H9 (cell line): ENCODE results near the gene FAM171A1. TPM values are rescaled to one million over a fixed set of nuclear protein-coding genes. Genes with fewer than 3 reads are reported as not detected.

Experiments used
- DNase-seq: peaks from one replicate; pipeline ENCODE4 v3.0.0-alpha.2; 2017
- H2AFZ ChIP-seq: one replicate; pipeline ENCODE4 v1.6.1; 2013; ENCODE audit warnings: mild to moderate bottlenecking, low read length, control low read depth, moderate library complexity
- H2AK5ac ChIP-seq: 2 replicates; pipeline ENCODE4 v1.6.1; 2013; ENCODE audit warnings: low read length, control low read depth, mixed read lengths; ENCODE audit not compliant: insufficient read length
- H2BK120ac ChIP-seq: one replicate; pipeline ENCODE4 v1.6.1; 2013; ENCODE audit warnings: low read depth, mild to moderate bottlenecking, low read length, control low read depth, inconsistent platforms; ENCODE audit not compliant: poor library complexity, severe bottlenecking
- H2BK12ac ChIP-seq: 2 replicates; pipeline ENCODE4 v1.6.1; 2013; ENCODE audit warnings: low read length, control low read depth, mixed read lengths, low read depth; ENCODE audit not compliant: insufficient read length
- H2BK15ac ChIP-seq: 2 replicates; pipeline ENCODE4 v1.6.1; 2013; ENCODE audit warnings: low read depth, low read length, control low read depth
- H2BK20ac ChIP-seq: one replicate; pipeline ENCODE4 v1.6.1; 2013; ENCODE audit warnings: low read depth, mild to moderate bottlenecking, low read length, control low read depth, inconsistent platforms; ENCODE audit not compliant: poor library complexity, severe bottlenecking
- H2BK5ac ChIP-seq: 2 replicates; pipeline ENCODE4 v1.6.1; 2013; ENCODE audit warnings: low read length, control low read depth, mixed read lengths; ENCODE audit not compliant: insufficient read length
- H3K14ac ChIP-seq: 2 replicates; pipeline ENCODE4 v1.6.1; 2013; ENCODE audit warnings: low read length, control low read depth; ENCODE audit not compliant: insufficient read depth
- H3K18ac ChIP-seq: 2 replicates; pipeline ENCODE4 v1.6.1; 2013; ENCODE audit warnings: low read depth, mild to moderate bottlenecking, mixed read lengths, low read length, control low read depth; ENCODE audit not compliant: insufficient read length
- H3K23ac ChIP-seq: 2 replicates; pipeline ENCODE4 v1.6.1; 2013; ENCODE audit warnings: low read length, control low read depth, mixed read lengths, low read depth; ENCODE audit not compliant: insufficient read length
- H3K23me2 ChIP-seq: 2 replicates; pipeline ENCODE4 v1.6.1; 2013; ENCODE audit warnings: low read depth, mild to moderate bottlenecking, mixed read lengths, low read length, control low read depth; ENCODE audit not compliant: insufficient read length, poor library complexity, severe bottlenecking
- H3K27ac ChIP-seq: 2 replicates; pipeline ENCODE4 v1.5.1; 2013; ENCODE audit warnings: low read length, control low read depth, mixed read lengths, low read depth; ENCODE audit not compliant: insufficient read length
- H3K27me3 ChIP-seq: 2 replicates; pipeline ENCODE4 v1.6.1; 2013; ENCODE audit warnings: low read length, control low read depth, inconsistent platforms; ENCODE audit not compliant: insufficient read depth
- H3K4ac ChIP-seq: 2 replicates; pipeline ENCODE4 v1.6.1; 2013; ENCODE audit warnings: low read depth, mild to moderate bottlenecking, control low read depth, inconsistent platforms, low read length, moderate library complexity
- H3K4me1 ChIP-seq: 2 replicates; pipeline ENCODE4 v1.6.1; 2013; ENCODE audit warnings: low read length, control low read depth, inconsistent platforms; ENCODE audit not compliant: insufficient read depth
- H3K4me2 ChIP-seq: 2 replicates; pipeline ENCODE4 v1.6.1; 2013; ENCODE audit warnings: low read length, control low read depth, mixed read lengths; ENCODE audit not compliant: insufficient read length, insufficient read depth
- H3K56ac ChIP-seq: 2 replicates; pipeline ENCODE4 v1.6.1; 2013; ENCODE audit warnings: low read depth, mild to moderate bottlenecking, mixed read lengths, low read length, control low read depth; ENCODE audit not compliant: insufficient read length
- H3K79me1 ChIP-seq: 2 replicates; pipeline ENCODE4 v1.6.1; 2013; ENCODE audit warnings: low read depth, mild to moderate bottlenecking, moderate library complexity, low read length, control low read depth, inconsistent platforms; ENCODE audit not compliant: insufficient read depth, poor library complexity, severe bottlenecking
- H3K79me2 ChIP-seq: 2 replicates; pipeline ENCODE4 v1.6.1; 2013; ENCODE audit warnings: low read length, control low read depth, inconsistent platforms; ENCODE audit not compliant: insufficient read depth
- H3K9ac ChIP-seq: 2 replicates; pipeline ENCODE4 v1.6.1; 2013; ENCODE audit warnings: low read length, control low read depth, mixed read lengths; ENCODE audit not compliant: insufficient read length; ENCODE audit errors: extremely low read depth
- H3K9me3 ChIP-seq: one replicate; pipeline ENCODE4 v1.6.1; 2013; ENCODE audit warnings: low read depth, low read length, inconsistent platforms; ENCODE audit not compliant: control insufficient read depth
- H3T11ph ChIP-seq: one replicate; pipeline ENCODE4 v1.6.1; 2013; ENCODE audit warnings: mild to moderate bottlenecking, low read length, control low read depth, inconsistent platforms
- H4K20me1 ChIP-seq: one replicate; pipeline ENCODE4 v1.6.1; 2013; ENCODE audit not compliant: control insufficient read depth, insufficient read length, insufficient read depth
- H4K5ac ChIP-seq: 2 replicates; pipeline ENCODE4 v1.6.1; 2013; ENCODE audit warnings: low read depth, mild to moderate bottlenecking, mixed read lengths, low read length, control low read depth; ENCODE audit not compliant: insufficient read length
- H4K8ac ChIP-seq: replicated peaks from 2 replicates; pipeline ENCODE4 v1.6.1; 2013; ENCODE audit warnings: low read length, control low read depth, mixed read lengths, low read depth; ENCODE audit not compliant: insufficient read length
- H4K91ac ChIP-seq: 2 replicates; pipeline ENCODE4 v1.6.1; 2013; ENCODE audit warnings: low read depth, mild to moderate bottlenecking, moderate library complexity, mixed read lengths, low read length, control low read depth; ENCODE audit not compliant: insufficient read length
- H3K27ac Mint-ChIP-seq, 3 experiments: 2 replicates in 2 of 3; 3 replicates in 1 of 3; pipeline ENCODE4 v1.8.0; 2020 to 2021; ENCODE audit warnings: mixed read lengths in 3 of 3, mild to moderate bottlenecking in 1 of 3, moderate library complexity in 1 of 3
- H3K27me3 Mint-ChIP-seq: 2 replicates; pipeline ENCODE4 v1.8.0; 2021; ENCODE audit warnings: low read depth, mild to moderate bottlenecking, moderate library complexity, mixed read lengths
- H3K36me3 Mint-ChIP-seq, 3 experiments: 2 replicates in 2 of 3; 3 replicates in 1 of 3; pipeline ENCODE4 v1.8.0; 2020 to 2021; ENCODE audit warnings: low read depth in 3 of 3, mixed read lengths in 3 of 3; ENCODE audit not compliant: insufficient read depth in 1 of 3
- H3K4me1 Mint-ChIP-seq, 2 experiments: 2 replicates each; pipeline ENCODE4 v1.8.0; 2020; ENCODE audit warnings: mixed read lengths in 2 of 2
- H3K4me3 Mint-ChIP-seq, 2 experiments: 2 replicates in 1 of 2; 3 replicates in 1 of 2; pipeline ENCODE4 v1.8.0; 2020 to 2021; ENCODE audit warnings: mild to moderate bottlenecking in 2 of 2, mixed read lengths in 2 of 2, moderate library complexity in 1 of 2
- H3K9me3 Mint-ChIP-seq, 2 experiments: 2 replicates in 1 of 2; 3 replicates in 1 of 2; pipeline ENCODE4 v1.8.0; 2020; ENCODE audit warnings: mild to moderate bottlenecking in 2 of 2, mixed read lengths in 2 of 2, moderate library complexity in 1 of 2
- CTCF ChIP-seq: fragments of 200-600 bp; sonication (generic); conservative IDR thresholded peaks from 3 replicates; pipeline ENCODE4 v1.8.0; 2021; ENCODE audit warnings: antibody characterized with exemption, mild to moderate bottlenecking
- WGBS: extraction: QIAGEN DNeasy Blood & Tissue Kit; methylation state at CpG from one replicate; pipeline ENCODE4 v1.1.7; 2013; ENCODE audit warnings: missing lambda C conversion rate, low lambda C conversion rate, mixed read lengths; ENCODE audit not compliant: insufficient read length; ENCODE audit errors: extremely low coverage; 5-methylcytosine and 5-hydroxymethylcytosine counted together
- total RNA-seq: library from RNA; stranded (reverse); gene quantifications from 2 replicates; pipeline ENCODE4 v1.2.1, GENCODE V29; 2021

Gene FAM171A1
- total RNA-seq, 1 experiment from 2014 or later: 37.4 TPM

DNA sequence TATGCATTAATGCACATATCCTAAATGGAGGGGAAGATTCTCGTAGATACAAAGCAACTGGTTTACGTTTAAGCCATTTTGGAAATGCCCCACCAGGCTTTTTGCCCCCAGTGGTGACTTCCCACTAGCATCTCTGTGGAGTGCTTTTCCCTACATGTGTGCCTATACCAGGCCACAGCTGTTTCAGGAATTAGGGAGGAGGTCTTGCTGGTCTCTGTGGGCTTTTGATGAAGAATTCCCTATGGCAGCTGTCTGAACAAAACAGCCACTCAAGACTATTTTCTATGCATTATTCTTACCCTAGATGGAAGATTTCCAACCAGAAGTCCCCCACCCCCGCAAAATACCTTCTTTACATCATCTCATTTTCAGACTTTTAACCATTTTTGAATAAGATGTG, 150.6 kb downstream of the FAM171A1 start:
- H3T11ph ChIP-seq: no peak overlapping the region
- no peaks in the 10 kb centered on the region for H4K20me1 ChIP-seq
- no peaks in the 10 kb centered on the region for H3K79me1 ChIP-seq
- H2BK5ac ChIP-seq: no peak overlapping the region
- no peak overlapping the region for H2BK20ac ChIP-seq
- H2AK5ac ChIP-seq: no peak overlapping the region
- no peak overlapping the region for H3K56ac ChIP-seq
- H3K9me3 ChIP-seq: no peaks in the 10 kb centered on the region
- DNase-seq: no peak
- no peak overlapping the region for H2BK120ac ChIP-seq
- H2BK12ac ChIP-seq: no peak overlapping the region
- Mint-ChIP-seq H3K27me3 (no peaks in the 10 kb centered on the region), H3K36me3 (peaks cover 3 to 20% (median 6%) of the 10 kb centered on the region in 3 experiments; a peak in 6 of 7 replicates), H3K27ac (no peak overlapping the region; a peak in 1 of 7 replicates), H3K9me3 (no peaks in the 10 kb centered on the region), H3K4me3 (no peak overlapping the region), H3K4me1 (peaks cover 2 to 3% of the 10 kb centered on the region in 2 experiments; a peak in 1 of 4 replicates)
- H3K4ac ChIP-seq: no peak overlapping the region
- no peaks in the 10 kb centered on the region for H3K27me3 ChIP-seq
- H3K4me2 ChIP-seq: no peak overlapping the region
- H4K91ac ChIP-seq: no peak overlapping the region
- no peaks in the 10 kb centered on the region for H3K79me2 ChIP-seq
- no peak for TF ChIP-seq CTCF
- no peak overlapping the region for H2AFZ ChIP-seq
- no CpG with 5 or more reads among the region's 3 CpGs for WGBS
- H3K23ac ChIP-seq: no peak overlapping the region
- no peak overlapping the region for H3K18ac ChIP-seq
- no peak overlapping the region for H2BK15ac ChIP-seq
- no peak overlapping the region for H3K9ac ChIP-seq
- no peaks in the 10 kb centered on the region for H3K4me1 ChIP-seq
- no peak overlapping the region for H4K8ac ChIP-seq
- H4K5ac ChIP-seq: no peak overlapping the region
- H3K27ac ChIP-seq: no peak overlapping the region
- no peak overlapping the region for H3K14ac ChIP-seq
- H3K23me2 ChIP-seq: no peaks in the 10 kb centered on the region
